Right lobe of liver (tissue), 4 donors: Measurements from ENCODE around the gene SELE.

ENCODE experiments used
- CTCF ChIP-seq, 4 donors: fragments of 200-600 bp in 3 of 4; fragments of 450-650 bp in 1 of 4; IDR thresholded peaks; one replicate each; pipeline versions ENCODE4 v1.5.1 to v1.8.0; 2016 to 2022; ENCODE audit warnings: antibody characterized with exemption in 4 of 4, mild to moderate bottlenecking in 2 of 4
- POLR2A ChIP-seq: fragments of 450-650 bp; IDR thresholded peaks from one replicate; pipeline ENCODE4 v1.6.1; 2017; ENCODE audit warnings: antibody characterized with exemption, mild to moderate bottlenecking
- donor health status: DM: no; HTN: no; CAD: no.
- donor health status: DM: no; HTN: no; CAD: no.
- donor health status: DM: no; HTN: yes; CAD: no.

- TF ChIP-seq POLR2A (no peak), CTCF (IDR thresholded peaks at IDR 0.05) (no peak)
Observed at GRCh38 chr1:169704797-169705196, 29.1 kb downstream of the SELE start.
